AG20443 (cell line): ENCODE measurements around the gene COPS6.

Experiments
- DNase-seq: peaks from one replicate; pipeline ENCODE4 v3.0.0; 2012; ENCODE audit warnings: low spot score, mixed read lengths

COPS6 gene

DNA sequence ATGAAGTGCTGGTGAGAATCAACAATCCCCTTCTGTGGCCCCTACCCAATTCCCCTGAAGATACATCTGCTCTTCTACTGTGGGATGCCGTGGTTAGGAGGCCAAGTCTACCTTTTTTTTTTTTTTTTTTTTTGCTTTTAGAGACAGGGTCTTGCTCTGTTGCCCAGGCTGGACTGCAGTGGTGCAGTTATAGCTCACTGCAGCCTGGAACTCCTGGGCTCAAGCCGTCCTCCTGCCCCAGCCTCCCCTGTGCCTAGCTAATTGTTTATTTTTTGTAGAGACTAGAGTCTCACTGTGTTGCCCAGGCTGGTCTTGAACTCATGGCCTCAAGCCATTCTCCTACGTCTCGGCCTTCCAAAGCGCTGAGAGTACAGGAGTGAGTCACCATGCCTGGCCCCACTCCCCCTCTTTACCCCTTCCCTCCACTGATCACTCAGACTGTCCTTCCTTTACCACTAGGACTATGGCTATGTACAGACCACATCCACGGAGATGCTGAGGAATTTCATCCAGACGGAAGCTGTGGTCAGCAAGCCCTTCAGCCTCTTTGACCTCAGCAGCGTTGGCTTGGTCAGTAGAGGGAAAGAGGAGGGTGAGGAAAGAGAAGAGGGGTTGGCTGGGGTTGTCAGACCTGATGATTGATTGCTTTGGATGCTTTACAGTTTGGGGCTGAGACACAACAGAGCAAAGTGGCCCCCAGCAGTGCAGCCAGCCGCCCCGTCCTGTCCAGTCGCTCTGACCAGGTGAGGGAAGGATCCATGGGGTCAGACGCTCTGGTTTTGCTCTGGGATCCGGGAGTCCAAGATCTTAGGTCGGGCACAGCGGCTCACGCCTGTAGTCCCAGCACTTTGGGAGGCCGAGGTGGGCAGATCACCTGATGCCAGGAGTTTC, 14.4 kb downstream of the COPS6 start:
- DNase-seq = peak; percentile 58

DNA sequence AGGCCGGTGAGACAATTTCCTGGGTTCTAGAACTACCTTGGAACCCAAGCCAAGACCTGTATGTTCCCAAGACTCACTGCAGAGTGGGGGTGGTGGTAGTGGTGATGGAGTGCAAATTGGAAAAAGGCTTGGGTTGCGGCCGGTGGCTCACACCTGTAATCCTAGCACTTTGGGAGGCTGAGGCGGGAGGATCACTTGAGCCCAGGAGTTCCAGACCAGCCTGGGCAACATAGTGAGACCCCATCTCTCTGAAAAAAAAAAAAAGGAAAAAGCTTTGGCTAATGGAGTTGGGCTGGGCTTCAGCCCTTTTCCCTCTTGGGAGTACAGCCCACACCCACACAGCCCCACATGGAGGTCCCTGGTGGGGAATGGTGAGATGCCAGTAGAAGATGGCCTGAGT, 16.8 kb downstream of the COPS6 start:
- no peak for DNase-seq

DNA sequence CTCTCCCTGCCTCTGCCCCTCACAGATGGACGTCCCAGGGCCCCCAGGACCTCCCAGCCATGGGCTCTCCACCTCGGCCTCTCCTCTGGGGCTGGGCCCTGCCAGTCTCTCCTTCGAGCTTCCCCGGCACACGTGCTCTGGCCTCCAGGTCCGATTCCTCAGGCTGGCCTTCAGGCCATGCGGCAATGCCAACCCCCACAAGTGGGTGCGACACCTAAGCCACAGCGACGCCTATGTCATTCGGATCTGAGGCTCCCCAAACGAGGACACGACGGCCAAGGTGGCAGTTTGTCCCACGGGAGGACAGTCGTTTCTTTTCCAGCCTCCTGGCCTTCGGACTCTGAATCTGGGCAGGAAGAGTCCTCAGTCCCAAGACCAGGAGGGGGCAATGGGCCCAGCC, 17.9 kb downstream of the COPS6 start:
- DNase-seq = no peak

DNA sequence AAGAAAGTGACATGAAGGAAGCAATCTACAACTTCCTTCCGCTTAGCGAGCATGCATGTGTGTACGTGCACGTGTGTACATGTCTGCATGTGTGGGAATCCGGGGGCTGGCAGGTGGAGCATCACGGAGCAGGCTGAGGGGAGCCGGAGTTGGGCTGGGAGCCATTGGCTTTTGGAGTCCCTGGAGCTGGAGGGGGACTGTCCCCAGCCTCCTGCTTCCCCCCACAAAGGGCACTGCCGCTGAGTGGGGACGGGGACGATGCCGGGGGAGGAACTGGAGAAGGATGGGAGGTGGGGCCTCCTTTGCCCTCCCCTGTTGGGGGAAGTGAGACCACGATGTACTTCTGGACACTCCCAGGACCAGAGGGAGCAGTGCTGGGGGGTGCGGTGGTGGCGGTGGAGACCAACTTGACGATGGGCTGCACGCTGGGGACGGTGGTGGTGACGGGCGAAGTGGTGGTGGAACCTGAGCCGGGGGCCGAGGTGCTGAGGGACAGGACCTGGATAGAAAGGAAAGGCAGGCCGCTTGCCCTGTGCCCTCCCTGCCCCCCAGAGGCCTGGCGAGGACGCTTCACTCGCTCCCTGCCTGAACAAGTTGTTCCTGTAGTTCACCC, 18.5 kb downstream of the COPS6 start:
- no peak for DNase-seq

DNA sequence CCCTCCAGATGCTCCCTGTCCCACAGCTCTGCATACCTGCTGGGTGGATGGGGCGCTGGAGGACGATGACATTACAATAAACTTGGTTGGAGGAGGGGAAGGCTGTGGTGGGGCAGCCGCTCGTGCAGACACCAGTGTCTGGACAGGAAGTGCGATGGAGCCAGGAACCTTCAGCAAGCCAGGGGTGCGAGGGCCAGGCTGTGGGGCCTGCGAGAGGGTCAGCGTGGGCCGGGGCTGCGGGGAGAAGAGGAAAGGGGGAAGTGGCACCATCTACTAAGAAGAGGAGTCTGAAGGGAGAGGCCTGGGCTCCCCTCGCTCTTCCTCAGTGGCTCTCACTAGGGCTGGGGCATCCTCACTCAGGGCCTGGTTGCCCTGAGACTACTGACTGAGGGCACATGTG, 19.1 kb downstream of the COPS6 start:
- DNase-seq = no peak

- DNase-seq = no peak
These were observed 20.9 kb downstream of the COPS6 start for GRCh38 chr7:100109521-100110163.

- no peak for DNase-seq
These were observed 22.4 kb downstream of the COPS6 start for GRCh38 chr7:100111156-100111555.

GRCh38 chr7:100111914-100112313, 23.1 kb downstream of the COPS6 start:
- no peak for DNase-seq

DNA sequence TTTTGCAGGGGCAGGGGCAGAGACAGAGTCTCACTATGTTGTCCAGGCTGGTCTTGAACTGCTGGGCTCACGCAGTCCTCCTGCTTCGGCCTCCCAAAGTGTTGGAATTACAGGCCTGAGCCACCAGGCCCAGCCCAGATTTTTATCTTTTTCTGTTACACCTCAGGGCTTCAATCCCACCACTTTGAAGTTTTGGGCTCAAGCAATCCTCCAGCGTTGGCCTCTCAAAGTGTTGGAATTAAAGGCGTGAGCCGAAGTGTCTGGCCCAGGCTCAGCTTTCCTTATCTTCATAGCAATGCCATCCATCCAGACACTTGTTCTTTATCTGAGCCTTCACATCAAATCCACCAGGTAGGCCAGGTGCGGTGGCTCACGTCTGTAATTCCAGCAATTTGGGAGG, 26.3 kb downstream of the COPS6 start:
- no peak for DNase-seq

DNA sequence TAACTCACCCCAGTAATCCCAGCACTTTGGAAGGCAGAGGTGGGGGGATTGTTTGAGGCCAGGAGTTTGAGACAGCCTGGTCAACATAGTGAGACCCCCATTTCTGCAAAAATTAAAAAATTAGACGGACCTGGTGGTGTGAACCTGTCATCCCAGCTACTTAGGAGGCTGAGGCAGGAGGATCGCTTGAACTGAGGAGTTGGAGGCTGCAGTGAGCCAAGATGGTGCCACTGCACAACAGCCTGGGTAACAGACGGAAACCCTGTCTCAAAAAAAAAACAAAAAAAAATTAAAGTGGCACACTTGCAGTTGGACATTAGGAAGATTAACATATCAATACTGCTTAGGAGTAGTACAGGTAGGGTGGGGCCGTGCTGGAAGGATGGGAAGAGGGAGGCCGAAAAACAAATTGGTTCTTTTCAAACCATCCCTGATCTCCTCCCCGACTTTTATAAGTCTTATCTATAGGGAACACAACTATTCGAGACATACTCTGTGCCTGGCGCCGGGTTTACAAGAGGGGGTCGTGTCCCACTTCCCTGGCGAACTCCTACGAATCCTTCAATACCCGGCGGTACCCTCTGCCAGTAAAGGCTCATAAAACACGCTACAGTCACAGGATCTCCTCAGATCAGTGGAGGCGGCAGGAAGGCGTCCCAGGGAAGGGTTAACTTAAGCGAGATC, 29.8 kb downstream of the COPS6 start:
- DNase-seq = no peak

- peak; percentile 100 for DNase-seq
These were observed 30.6 kb downstream of the COPS6 start, which contains the start of the genes CNPY4 and TAF6 for GRCh38 chr7:100119072-100119969. Gene CNPY4, plus strand, starts transcription at chr7:100119634. Its CDS starts 111 bp downstream, at chr7:100119745. Gene TAF6, minus strand, starts transcription at chr7:100119358. Its CDS starts 5,149 bp downstream, at chr7:100114209.

DNA sequence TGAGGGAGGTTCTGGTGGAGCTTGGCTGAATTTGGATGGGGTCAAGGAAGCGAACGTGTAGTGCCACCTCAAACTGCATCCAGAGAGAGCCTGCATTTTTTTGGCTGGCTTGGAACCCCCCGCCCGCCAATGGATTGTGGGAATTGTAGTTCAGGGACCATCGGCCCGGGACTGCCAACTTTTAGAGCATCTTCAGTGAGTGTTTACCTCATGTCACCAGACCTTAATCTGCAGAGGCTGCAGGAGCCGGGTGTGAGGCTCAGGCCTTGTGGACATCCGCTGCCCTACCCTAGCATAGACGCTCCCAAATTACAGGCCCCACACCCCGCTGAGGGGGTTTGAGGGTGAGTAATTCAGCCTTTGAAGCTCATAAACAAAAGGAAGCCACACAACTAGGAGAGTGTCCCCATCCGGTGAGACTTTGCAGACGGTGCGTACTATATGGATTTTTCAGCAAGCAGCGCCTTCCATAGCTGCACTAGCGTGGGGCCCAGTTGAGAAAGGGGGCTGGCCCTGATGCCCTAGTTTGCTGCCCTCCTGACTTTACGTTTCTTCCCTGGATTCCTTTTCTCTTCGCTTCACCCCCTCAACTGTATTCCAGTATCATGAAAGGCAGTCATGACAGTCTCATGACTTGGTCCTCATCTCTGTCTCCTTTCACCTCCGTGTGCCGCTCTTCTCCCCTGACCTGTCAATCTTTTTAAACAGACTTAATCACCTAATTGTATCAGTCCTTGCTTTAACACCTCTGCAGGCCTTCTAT, 31.4 kb downstream of the COPS6 start:
- DNase-seq = peak; percentile 82

DNA sequence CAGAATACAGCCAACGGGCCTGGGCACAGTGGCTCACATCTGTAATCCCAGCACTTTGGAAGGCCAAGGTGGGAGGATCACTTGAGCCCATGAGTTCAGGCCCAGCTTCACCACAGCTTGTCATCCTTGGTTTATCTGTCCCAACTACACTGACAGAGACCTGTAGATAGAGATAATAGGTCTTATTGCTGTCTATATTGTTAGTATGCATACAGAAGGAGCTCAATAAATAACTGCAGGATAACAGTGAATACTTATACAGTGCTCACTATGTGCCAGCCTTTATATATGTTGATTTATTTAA, 31.9 kb downstream of the COPS6 start:
- DNase-seq = no peak

DNA sequence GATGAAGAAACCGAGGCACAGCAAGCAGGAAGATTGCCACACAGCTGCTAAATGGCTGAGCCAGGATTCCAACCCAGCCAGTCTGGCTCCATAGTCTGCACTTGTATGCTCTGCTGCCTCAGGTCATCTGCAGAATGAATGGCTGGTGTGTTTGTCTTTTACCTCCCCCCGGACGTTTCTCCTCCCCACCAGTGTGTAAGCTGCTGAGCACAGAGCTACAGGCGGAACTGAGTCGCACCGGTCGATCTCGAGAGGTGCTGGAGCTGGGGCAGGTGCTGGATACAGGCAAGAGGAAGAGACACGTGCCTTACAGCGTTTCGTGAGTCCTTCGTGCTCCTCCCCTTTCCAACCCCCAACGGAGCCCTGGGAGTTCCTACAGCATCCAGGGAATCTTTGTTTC, 33.3 kb downstream of the COPS6 start:
- no peak for DNase-seq

GRCh38 chr7:100122568-100122967, 33.8 kb downstream of the COPS6 start:
- DNase-seq = no peak

GRCh38 chr7:100124301-100125230, 35.8 kb downstream of the COPS6 start:
- DNase-seq = no peak

DNA sequence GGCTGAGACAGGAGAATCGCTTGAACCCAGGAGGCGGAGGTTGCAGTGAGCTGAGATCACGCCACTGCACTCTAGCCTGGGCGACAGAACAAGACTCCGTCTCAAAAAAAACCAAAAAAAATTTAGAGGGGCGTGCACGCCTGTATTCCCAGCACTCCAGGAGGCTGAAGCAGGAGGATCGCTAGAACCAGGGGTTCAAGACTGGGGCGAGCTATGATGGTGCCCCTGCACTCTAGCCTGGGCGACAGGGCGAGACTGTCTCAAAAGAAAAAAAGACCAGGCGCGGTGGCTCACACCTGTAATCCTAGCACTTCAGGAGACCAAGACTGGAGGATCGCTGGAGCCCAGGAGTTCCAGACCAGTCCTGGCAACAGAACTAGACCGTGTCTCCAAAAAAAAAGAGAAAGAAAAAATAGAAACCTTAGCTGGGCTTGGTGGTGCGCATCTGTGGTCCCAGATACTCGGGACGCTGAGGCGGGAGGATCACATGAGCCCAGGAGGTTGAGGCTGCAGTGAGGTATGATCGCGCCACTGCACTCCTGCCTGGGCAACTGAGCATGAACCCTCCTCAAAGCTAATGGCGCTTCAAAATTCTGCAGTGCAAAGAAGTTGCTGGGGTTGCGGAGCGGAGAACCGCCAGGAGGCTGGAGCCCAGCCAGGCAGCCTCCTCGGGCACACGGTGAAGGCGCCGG, 37.6 kb downstream of the COPS6 start:
- no peak for DNase-seq

DNA sequence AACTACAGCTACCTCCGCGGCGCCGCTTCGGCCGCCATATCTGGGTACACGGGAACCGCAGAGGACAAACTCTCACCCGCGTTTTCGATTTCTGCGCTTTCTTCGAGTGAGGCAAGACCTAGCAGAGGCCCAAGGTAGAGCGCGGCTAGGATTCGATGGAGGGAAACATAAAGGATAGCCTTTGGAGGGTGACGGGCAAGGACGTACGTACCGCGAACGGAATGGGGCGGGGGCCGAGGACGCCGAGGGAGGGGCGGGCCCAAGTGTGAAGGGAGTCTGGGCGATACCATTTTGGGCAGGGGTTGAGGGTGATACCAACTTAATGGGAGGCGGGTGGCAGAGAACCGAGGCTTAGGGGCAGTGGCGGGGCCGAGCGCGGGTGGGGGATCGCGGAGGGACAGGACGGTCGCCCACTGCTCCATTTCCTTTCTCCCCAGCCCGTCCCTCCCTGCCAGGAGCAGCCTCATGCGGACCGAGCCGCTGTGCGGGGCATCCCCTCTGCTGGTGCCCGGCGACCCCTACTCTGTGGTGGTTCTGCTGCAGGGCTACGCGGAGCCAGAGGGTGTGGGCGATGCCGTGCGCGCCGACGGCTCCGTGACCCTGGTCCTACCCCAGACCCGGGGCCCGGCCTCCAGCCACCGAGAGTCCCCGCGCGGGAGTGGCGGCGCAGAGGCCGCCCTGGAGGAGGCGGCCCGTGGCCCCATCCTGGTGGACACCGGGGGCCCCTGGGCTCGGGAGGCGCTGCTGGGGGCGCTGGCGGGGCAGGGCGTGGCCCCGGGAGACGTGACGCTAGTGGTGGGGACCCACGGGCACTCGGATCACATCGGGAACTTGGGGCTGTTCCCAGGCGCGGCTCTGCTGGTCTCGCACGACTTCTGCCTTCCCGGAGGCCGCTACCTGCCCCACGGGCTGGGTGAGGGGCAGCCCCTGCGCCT, 38.4 kb downstream of the COPS6 start, which contains the start of gene MBLAC1:
Gene MBLAC1, plus strand, starts transcription at position 37 of the 935 bp plus-strand sequence. Its CDS starts 429 bp downstream, at position 466.
- DNase-seq = peak; percentile 95
